Measurements from ENCODE around the gene GAL3ST1. TPM values are rescaled to one million over a fixed set of nuclear protein-coding genes. Genes with fewer than 3 reads are reported as not detected.

GAL3ST1 gene
- total and polyA plus RNA-seq, 2 of the 8 experiments (the other 6 are each of a cell fraction or from before 2014, with no cell fraction given) = 11.0 to 32.5 TPM

DNA sequence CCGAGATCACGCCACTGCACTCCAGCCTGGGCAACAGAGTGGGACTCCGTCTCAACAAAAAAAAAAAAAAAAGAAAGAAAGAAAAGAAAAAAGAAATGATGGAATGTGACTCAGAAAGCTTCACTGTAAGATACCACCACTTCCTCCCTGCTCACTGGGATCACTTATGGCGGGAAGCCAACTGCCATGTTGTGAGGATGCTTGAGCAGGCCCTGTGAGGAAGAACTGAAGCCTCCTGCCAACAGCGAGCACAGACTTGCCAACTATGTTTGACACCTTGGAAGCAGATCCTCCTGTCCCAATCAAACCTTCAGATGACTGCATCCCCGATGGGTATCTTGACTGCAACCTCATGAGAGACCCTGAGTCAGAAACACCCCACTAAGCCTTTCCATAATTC lies 36.2 kb downstream of the GAL3ST1 start:
- Histone ChIP-seq H2BK120ac (replicated peaks; ENCODE audit: low read depth, low read length) (no peak overlapping the region), H4K20me1 (replicated peaks in 1 of 2; ENCODE audit: control insufficient read depth in 1 of 2, insufficient read depth in 2 of 2, low read length in 2 of 2) (no peaks in the 10 kb centered on the region), H3K23me2 (ENCODE audit: low read depth, low read length) (peaks cover 3% of the 10 kb centered on the region), H3K56ac (replicated peaks; ENCODE audit: insufficient read length, low read depth, low read length) (no peak overlapping the region), H3K9me3 (ENCODE audit: insufficient read depth in 2 of 2, low read depth in 1 of 2, low read length in 1 of 2) (no peaks in the 10 kb centered on the region), H3K4me1 (replicated peaks in 1 of 4; ENCODE audit: control insufficient read depth in 3 of 4, insufficient read depth in 4 of 4, low read length in 3 of 4) (peaks cover 0 to 9% (median 4%) of the 10 kb centered on the region in 4 experiments; a peak in 5 of 7 replicates), H4K8ac (ENCODE audit: extremely low read depth, insufficient read depth, low read length) (no peak overlapping the region), H2AFZ (ENCODE audit: low read length) (no peak overlapping the region), H3K4ac (replicated peaks; ENCODE audit: insufficient read length, low read depth, low read length) (no peak overlapping the region), H2BK5ac (ENCODE audit: low read depth, low read length) (no peak overlapping the region), H4K91ac (replicated peaks; ENCODE audit: insufficient read length, low read length) (no peak overlapping the region), H2BK15ac (ENCODE audit: low read length) (peak overlapping the region; percentile 99; the same call in 1 of the 2 replicates), H3K79me1 (ENCODE audit: low read depth, low read length) (no peaks in the 10 kb centered on the region), H3K14ac (ENCODE audit: insufficient read length) (no peak overlapping the region), H2AK5ac (ENCODE audit: low read depth, low read length) (no peak overlapping the region), H3K9ac (replicated peaks in 1 of 4; ENCODE audit: extremely low read depth in 1 of 4, low read depth in 3 of 4, low read length in 3 of 4) (no peak overlapping the region), H2BK12ac (ENCODE audit: low read depth, low read length) (no peak overlapping the region), H3K4me2 (ENCODE audit: insufficient read depth in 1 of 2, low read depth in 2 of 2, low read length in 2 of 2) (no peak overlapping the region), H2BK20ac (ENCODE audit: low read length) (no peak overlapping the region), H3K79me2 (ENCODE audit: control insufficient read depth in 1 of 2, insufficient read depth in 2 of 2, low read length in 2 of 2) (no peaks in the 10 kb centered on the region), H3K18ac (ENCODE audit: extremely low read depth, low read length) (no peak overlapping the region), H3K4me3 (ENCODE audit: extremely low read depth in 1 of 4, insufficient read depth in 2 of 4, low read depth in 3 of 4, low read length in 4 of 4) (no peak overlapping the region), H3K27ac (ENCODE audit: low read depth, low read length) (no peak overlapping the region), H3K27me3 (replicated peaks in 1 of 4; ENCODE audit: control insufficient read depth in 3 of 4, extremely low read depth in 1 of 4, insufficient read depth in 3 of 4, low read length in 3 of 4) (peaks cover 3 to 8% (median 7%) of the 10 kb centered on the region in 4 experiments), H4K5ac (ENCODE audit: insufficient read length, low read depth, low read length) (no peak overlapping the region), H3K23ac (ENCODE audit: insufficient read length) (no peak overlapping the region), H3K36me3 (ENCODE audit: control insufficient read depth in 2 of 4, insufficient read depth in 4 of 4, low read length in 3 of 4) (no peaks in the 10 kb centered on the region)
- DNase-seq (ENCODE audit: low read depth in 1 of 2, low spot score in 2 of 2) = no peak
- no peak for FAIRE-seq
- WGBS, 2 experiments (ENCODE audit: extremely low coverage in 1 of 2, insufficient coverage in 1 of 2, insufficient read length in 1 of 2, insufficient replicate concordance in 2 of 2, low coverage in 1 of 2, low lambda C conversion rate in 2 of 2, missing lambda C conversion rate in 1 of 2) = 89% methylated on average over 5 of the region's 6 CpGs; no CpG with 5 or more reads in 1 of the 2 experiments
- TF ChIP-seq RBBP5 (IDR thresholded peaks at IDR 0.05; ENCODE audit: borderline replicate concordance, low read depth, low read length) (no peak), TAF7 (optimal IDR thresholded peaks at IDR 0.05; ENCODE audit: borderline replicate concordance, low read depth, low read length) (no peak), POLR2A (IDR thresholded peaks at IDR 0.05; ENCODE audit: control extremely low read depth in 1 of 2, low read depth in 2 of 2, low read length in 2 of 2) (no peak), EGR1 (IDR thresholded peaks at IDR 0.05; ENCODE audit: borderline replicate concordance, low read depth, low read length) (no peak), BACH1 (IDR thresholded peaks at IDR 0.05; ENCODE audit: low read length) (no peak), SIN3A (conservative IDR thresholded peaks at IDR 0.05 in 1 of 2, IDR thresholded peaks at IDR 0.05 in 1 of 2; ENCODE audit: low read depth in 1 of 2, low read length in 2 of 2) (no peak)
- TF ChIP-seq, protein P1, sequence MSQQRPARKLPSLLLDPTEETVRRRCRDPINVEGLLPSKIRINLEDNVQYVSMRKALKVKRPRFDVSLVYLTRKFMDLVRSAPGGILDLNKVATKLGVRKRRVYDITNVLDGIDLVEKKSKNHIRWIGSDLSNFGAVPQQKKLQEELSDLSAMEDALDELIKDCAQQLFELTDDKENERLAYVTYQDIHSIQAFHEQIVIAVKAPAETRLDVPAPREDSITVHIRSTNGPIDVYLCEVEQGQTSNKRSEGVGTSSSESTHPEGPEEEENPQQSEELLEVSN (IDR thresholded peaks at IDR 0.05) = no peak
- TF ChIP-seq, protein P2, sequence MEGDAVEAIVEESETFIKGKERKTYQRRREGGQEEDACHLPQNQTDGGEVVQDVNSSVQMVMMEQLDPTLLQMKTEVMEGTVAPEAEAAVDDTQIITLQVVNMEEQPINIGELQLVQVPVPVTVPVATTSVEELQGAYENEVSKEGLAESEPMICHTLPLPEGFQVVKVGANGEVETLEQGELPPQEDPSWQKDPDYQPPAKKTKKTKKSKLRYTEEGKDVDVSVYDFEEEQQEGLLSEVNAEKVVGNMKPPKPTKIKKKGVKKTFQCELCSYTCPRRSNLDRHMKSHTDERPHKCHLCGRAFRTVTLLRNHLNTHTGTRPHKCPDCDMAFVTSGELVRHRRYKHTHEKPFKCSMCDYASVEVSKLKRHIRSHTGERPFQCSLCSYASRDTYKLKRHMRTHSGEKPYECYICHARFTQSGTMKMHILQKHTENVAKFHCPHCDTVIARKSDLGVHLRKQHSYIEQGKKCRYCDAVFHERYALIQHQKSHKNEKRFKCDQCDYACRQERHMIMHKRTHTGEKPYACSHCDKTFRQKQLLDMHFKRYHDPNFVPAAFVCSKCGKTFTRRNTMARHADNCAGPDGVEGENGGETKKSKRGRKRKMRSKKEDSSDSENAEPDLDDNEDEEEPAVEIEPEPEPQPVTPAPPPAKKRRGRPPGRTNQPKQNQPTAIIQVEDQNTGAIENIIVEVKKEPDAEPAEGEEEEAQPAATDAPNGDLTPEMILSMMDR (IDR thresholded peaks at IDR 0.05; ENCODE audit: control extremely low read depth in 1 of 3, insufficient read depth in 1 of 3, low read depth in 1 of 3, low read length in 3 of 3) = no peak
- ChIA-PET POLR2A (ENCODE audit: partially characterized antibody) (no interaction called here), CTCF (ENCODE audit: partially characterized antibody) (interaction anchor here (0.8 to 1.4 kb wide), 3 partner anchors 10 to 111 kb away, joined by 3 read pairs; no protein-coding TSS in a partner anchor)

Measured in H1 (cell line).